BE2C (cell line): Measurements from ENCODE around the gene COG6.

Experiments
- DNase-seq: peaks from one replicate; pipeline ENCODE4 v3.0.0-alpha.2; 2020
- H3K27me3 ChIP-seq: fragments of 250-450 bp; sonication (Bioruptor Pico); 2 replicates; pipeline ENCODE4 v1.5.1; 2020; ENCODE audit warnings: mild to moderate bottlenecking
- H3K36me3 ChIP-seq: fragments of 250-450 bp; sonication (Bioruptor Pico); 2 replicates; pipeline ENCODE4 v1.5.1; 2020; ENCODE audit warnings: mild to moderate bottlenecking
- H3K4me1 ChIP-seq: fragments of 250-450 bp; sonication (Bioruptor Pico); 2 replicates; pipeline ENCODE4 v1.5.1; 2020
- H3K4me3 ChIP-seq: 2 replicates; pipeline ENCODE4 v1.5.1; 2011; ENCODE audit warnings: low read depth, low read length
- H3K9me3 ChIP-seq: fragments of 250-450 bp; sonication (Bioruptor Pico); 2 replicates; pipeline ENCODE4 v1.5.1; 2020
- CTCF ChIP-seq: IDR thresholded peaks from 2 replicates; pipeline ENCODE4 v1.5.1; 2012; ENCODE audit warnings: mild to moderate bottlenecking, low read depth, low read length

COG6 gene

GRCh38 chr13:39682788-39683187 lies 27.3 kb downstream of the COG6 start:
- Histone ChIP-seq H3K9me3 (no peaks in the 10 kb centered on the region), H3K4me3 (no peak overlapping the region), H3K4me1 (no peaks in the 10 kb centered on the region), H3K36me3 (no peaks in the 10 kb centered on the region), H3K27me3 (no peaks in the 10 kb centered on the region)
- no peak for DNase-seq
- no peak for TF ChIP-seq CTCF

GRCh38 chr13:39684531-39685137 lies 29.2 kb downstream of the COG6 start:
- no peak for DNase-seq
- no peak overlapping the region for H3K4me3 ChIP-seq
- H3K36me3 ChIP-seq = no peaks in the 10 kb centered on the region
- TF ChIP-seq CTCF = no peak; the same call in 1 of the 2 replicates
- no peaks in the 10 kb centered on the region for H3K9me3 ChIP-seq
- no peaks in the 10 kb centered on the region for H3K27me3 ChIP-seq
- no peaks in the 10 kb centered on the region for H3K4me1 ChIP-seq

GRCh38 chr13:39685652-39686051 lies 30.2 kb downstream of the COG6 start:
- no peaks in the 10 kb centered on the region for H3K27me3 ChIP-seq
- TF ChIP-seq CTCF = no peak
- DNase-seq = no peak

GRCh38 chr13:39688278-39688677 lies 32.8 kb downstream of the COG6 start:
- TF ChIP-seq CTCF = no peak
- no peaks in the 10 kb centered on the region for H3K36me3 ChIP-seq
- no peaks in the 10 kb centered on the region for H3K27me3 ChIP-seq
- DNase-seq = no peak
- H3K9me3 ChIP-seq = no peaks in the 10 kb centered on the region
- H3K4me1 ChIP-seq = peaks cover 3% of the 10 kb centered on the region; the same call in 1 of the 2 replicates
- no peak overlapping the region for H3K4me3 ChIP-seq

More at GRCh38 chr13:39685652-39686051, 30.2 kb downstream of the COG6 start:
- no peaks in the 10 kb centered on the region for H3K4me1 ChIP-seq
- no peak overlapping the region for H3K4me3 ChIP-seq
- H3K9me3 ChIP-seq = no peaks in the 10 kb centered on the region
- no peaks in the 10 kb centered on the region for H3K36me3 ChIP-seq

- Histone ChIP-seq H3K4me3 (no peak overlapping the region), H3K9me3 (no peaks in the 10 kb centered on the region), H3K4me1 (peaks cover 3% of the 10 kb centered on the region; the same call in 1 of the 2 replicates), H3K36me3 (no peaks in the 10 kb centered on the region), H3K27me3 (no peaks in the 10 kb centered on the region)
- TF ChIP-seq CTCF = no peak
- DNase-seq = no peak
These were observed 33.4 kb downstream of the COG6 start for GRCh38 chr13:39688699-39689405.
